Measurements from ENCODE around the gene ZBTB4. TPM values are rescaled to one million over a fixed set of nuclear protein-coding genes. Genes with fewer than 3 reads are reported as not detected.
A peak's percentile ranks its signal among the peaks of the same experiment; 100 is the strongest.

The ZBTB4 gene
- total and polyA plus RNA-seq, 9 of the 15 experiments (the other 6 are each of a cell fraction or from before 2014, with no cell fraction given), result 0.92 to 6.9 (median 3.3) TPM

DNA sequence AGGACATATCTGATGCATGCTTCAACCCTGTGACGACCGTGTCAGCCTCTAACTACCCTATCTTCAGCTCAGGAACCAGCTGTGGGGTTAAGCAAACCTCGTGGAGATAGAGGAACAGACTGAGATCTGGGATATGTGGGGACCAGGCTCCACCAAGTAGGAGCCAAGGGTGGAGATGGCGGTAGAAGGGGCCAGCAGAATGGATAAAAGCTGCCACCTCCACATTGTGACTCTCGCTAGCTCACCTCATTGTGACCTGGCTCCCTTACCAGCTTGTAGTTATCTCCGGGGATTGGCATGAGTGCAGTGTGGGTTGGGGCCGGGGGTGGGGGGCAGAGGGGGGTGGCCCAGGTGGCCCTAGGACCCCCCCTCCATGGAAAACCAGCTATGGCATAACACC is 54.1 kb downstream of the ZBTB4 start, which contains the start of gene SPEM2:
SPEM2 (plus strand) TSS at position 301 of the 400 bp plus-strand sequence; CDS start at position 374, 73 bp downstream.
- Histone ChIP-seq H3K9ac (ENCODE audit: insufficient read depth in 1 of 2, low read depth in 2 of 2, low read length in 2 of 2) (peak within 1 kb of the TSS in 1 of 2 experiments; percentile 17; a peak in 1 of 4 replicates), H3K79me2 (ENCODE audit: control insufficient read depth, insufficient read depth, low read length) (no peaks in the 10 kb centered on the region), H4K20me1 (replicated peaks; ENCODE audit: control insufficient read depth, insufficient read depth, low read length) (no peaks in the 10 kb centered on the region), H3K4me3 (no peak within 1 kb of the TSS), H3K9me1 (ENCODE audit: control insufficient read depth, insufficient read depth, low read length) (no peaks in the 10 kb centered on the region), H3K27ac (ENCODE audit: extremely low read depth, low read depth, low read length) (no peak within 1 kb of the TSS), H3K4me1 (replicated peaks in 1 of 2; ENCODE audit: control insufficient read depth in 2 of 2, insufficient read depth in 2 of 2, low read length in 2 of 2) (peaks cover 0 to 14% of the 10 kb centered on the region in 2 experiments; a peak in 2 of 5 replicates), H3K9me3 (replicated peaks; ENCODE audit: control insufficient read depth, insufficient read depth, low read depth, low read length) (no peaks in the 10 kb centered on the region), H3K4me2 (ENCODE audit: insufficient read depth, low read length) (no peak within 1 kb of the TSS), H3K36me3 (ENCODE audit: control insufficient read depth, insufficient read depth, low read length) (no peaks in the 10 kb centered on the region), H3K27me3 (ENCODE audit: control insufficient read depth in 2 of 2, insufficient read depth in 2 of 2, low read length in 2 of 2) (no peaks in the 10 kb centered on the region), H2AFZ (ENCODE audit: low read depth, low read length) (no peak within 1 kb of the TSS)
- no peak for FAIRE-seq
- no peak for DNase-seq (ENCODE audit: extremely low read depth in 1 of 4, low spot score in 3 of 4)
- POLR2A ChIA-PET, result interaction anchor here (0.6 to 1.8 kb wide), 2 partner anchors 10 to 51 kb away, joined by 3 to 8 read pairs; partner anchors contain the start of gene TMEM102
- TF ChIP-seq ZNF3 (CRISPR knock-in tag; IDR thresholded peaks at IDR 0.05) (no peak), RB1 (IDR thresholded peaks at IDR 0.05; ENCODE audit: low read depth) (no peak), SNAPC5 (CRISPR knock-in tag; IDR thresholded peaks at IDR 0.05) (no peak), COPS2 (conservative IDR thresholded peaks at IDR 0.05) (no peak), EWSR1 (IDR thresholded peaks at IDR 0.05; ENCODE audit: borderline replicate concordance, low read depth, partially characterized antibody) (no peak), SLC30A9 (CRISPR knock-in tag; IDR thresholded peaks at IDR 0.05) (no peak), HNRNPL (IDR thresholded peaks at IDR 0.05; ENCODE audit: low read depth, low read length) (no peak), SMAD1 (IDR thresholded peaks at IDR 0.05; ENCODE audit: low read depth, low read length, partially characterized antibody) (no peak), NFATC3 (IDR thresholded peaks at IDR 0.05) (no peak), C11orf30 (IDR thresholded peaks at IDR 0.05; ENCODE audit: low read depth) (no peak), NUFIP1 (IDR thresholded peaks at IDR 0.05; ENCODE audit: partially characterized antibody) (no peak), SRSF1 (IDR thresholded peaks at IDR 0.05; ENCODE audit: low read depth, low read length) (no peak), ZNF184 (CRISPR knock-in tag; IDR thresholded peaks at IDR 0.05) (no peak)
- TF ChIP-seq, protein P1, sequence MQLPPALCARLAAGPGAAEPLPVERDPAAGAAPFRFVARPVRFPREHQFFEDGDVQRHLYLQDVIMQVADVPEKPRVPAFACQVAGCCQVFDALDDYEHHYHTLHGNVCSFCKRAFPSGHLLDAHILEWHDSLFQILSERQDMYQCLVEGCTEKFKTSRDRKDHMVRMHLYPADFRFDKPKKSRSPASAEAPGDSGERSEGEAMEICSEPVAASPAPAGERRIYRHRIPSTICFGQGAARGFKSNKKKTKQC (CRISPR knock-in tag; IDR thresholded peaks at IDR 0.05), result no peak
- WGBS (ENCODE audit: insufficient coverage, low coverage, missing lambda C conversion rate), result 13% methylated on average over 5 of the region's 7 CpGs
- no peak for ATAC-seq
- no TSS peak for BruUV-seq (replicated peaks)
- in situ Hi-C loops (cut with MboI), result no loop called here
- intact Hi-C loops (cut with micrococcal nuclease), result no loop called here
- CTCF ChIA-PET (ENCODE audit: low intra/inter-chr PET ratio), result no interaction called here
